ENCODE results near the gene ACTG1. TPM values are rescaled to one million over a fixed set of nuclear protein-coding genes. Genes with fewer than 3 reads are reported as not detected.

The ACTG1 gene
- total and polyA plus RNA-seq, 9 of the 15 experiments (the other 6 are each of a cell fraction or from before 2014, with no cell fraction given): 224 to 1,775 (median 568) TPM

GRCh38 chr17:81493198-81494038, 19.2 kb downstream of the ACTG1 start (continued):
- TF ChIP-seq FOS (IDR thresholded peaks at IDR 0.05; ENCODE audit: extremely low read depth, insufficient read length): peak; percentile 81
- peak; percentile 78 for TF ChIP-seq ASH1L (IDR thresholded peaks at IDR 0.05; ENCODE audit: borderline replicate concordance, low read depth, partially characterized antibody)
- no peak for TF ChIP-seq HES1 (IDR thresholded peaks at IDR 0.05; ENCODE audit: low read depth)
- TF ChIP-seq ZNF75A (CRISPR knock-in tag; IDR thresholded peaks at IDR 0.05): no peak
- 0 out of 4 replicates have a peak, but pooled peaks of 1 of the 2 experiments have one; percentile 23 for TF ChIP-seq MNT (conservative IDR thresholded peaks at IDR 0.05)
- peak; percentile 64; the same call in 1 of the 2 replicates for TF ChIP-seq CHD2 (IDR thresholded peaks at IDR 0.05; ENCODE audit: low read depth, low read length)
- no peak for TF ChIP-seq ZNF143 (CRISPR knock-in tag; IDR thresholded peaks at IDR 0.05)
- no peak for TF ChIP-seq PHF8 (IDR thresholded peaks at IDR 0.05; ENCODE audit: borderline replicate concordance, low read length)
- TF ChIP-seq NFE2 (IDR thresholded peaks at IDR 0.05; ENCODE audit: low read depth): no peak
- peak in 1 of 2 experiments; percentile 21; a peak in 1 of 4 replicates for TF ChIP-seq NRF1 (conservative IDR thresholded peaks at IDR 0.05 in 1 of 2, IDR thresholded peaks at IDR 0.05 in 1 of 2)
- TF ChIP-seq NFYB (IDR thresholded peaks at IDR 0.05; ENCODE audit: extremely low read depth, insufficient read length): peak; percentile 95
- TF ChIP-seq MAX (CRISPR knock-in tag; IDR thresholded peaks at IDR 0.05): peak; percentile 47; the same call in 1 of the 2 replicates
- no peak for TF ChIP-seq ZFP30 (CRISPR knock-in tag; IDR thresholded peaks at IDR 0.05; ENCODE audit: borderline replicate concordance)
- no peak for TF ChIP-seq MTF1 (CRISPR knock-in tag; IDR thresholded peaks at IDR 0.05; ENCODE audit: borderline replicate concordance)
- no peak for TF ChIP-seq DIDO1 (tag; IDR thresholded peaks at IDR 0.05; ENCODE audit: low read depth)
- no peak for TF ChIP-seq ZNF133 (CRISPR knock-in tag; IDR thresholded peaks at IDR 0.05)
- no peak for TF ChIP-seq CTCFL (IDR thresholded peaks at IDR 0.05; ENCODE audit: borderline replicate concordance, insufficient read depth, low read depth, low read length, poor library complexity, severe bottlenecking)
- TF ChIP-seq CCNT2 (IDR thresholded peaks at IDR 0.05; ENCODE audit: borderline replicate concordance, extremely low read depth, insufficient read length, low read depth, low read length): no peak
- no peak for TF ChIP-seq GTF2F1 (IDR thresholded peaks at IDR 0.05; ENCODE audit: low read depth, low read length)
- 0 out of 2 replicates have a peak, but pooled peaks have one; percentile 49 for TF ChIP-seq CBFB (CRISPR knock-in tag; IDR thresholded peaks at IDR 0.05)
- TF ChIP-seq KDM5B (IDR thresholded peaks at IDR 0.05; ENCODE audit: insufficient replicate concordance, low read depth, low read length): no peak
- TF ChIP-seq NBN (IDR thresholded peaks at IDR 0.05; ENCODE audit: low read depth): no peak
- peak; percentile 68 for TF ChIP-seq CEBPB (tag; IDR thresholded peaks at IDR 0.05)
- peak; percentile 76 for TF ChIP-seq L3MBTL2 (IDR thresholded peaks at IDR 0.05)

Measured in K562 (cell line).